GM21576 (cell line): ENCODE measurements around the gene CD244.
A peak's percentile ranks its signal among the peaks of the same experiment; 100 is the strongest.
"Not testable (repeated sequence)": the region's sequence is repeated elsewhere in the genome, so short reads cannot be mapped to it uniquely, and the experiment has no call there.

ENCODE experiments used
- ATAC-seq: cut with Tn5 transposase; IDR thresholded peaks from one replicate; pipeline ENCODE4 v1.9.1; 2021; ENCODE audit warnings: mild to moderate bottlenecking, moderate library complexity; ENCODE audit not compliant: unreplicated experiment

The CD244 gene

GRCh38 chr1:160789051-160789701 lies 73.5 kb downstream of the CD244 start:
- ATAC-seq, result no peak

GRCh38 chr1:160782988-160783765 lies 79.5 kb downstream of the CD244 start:
- not testable (repeated sequence) for ATAC-seq

- ATAC-seq, result peak; percentile 83
Measured at GRCh38 chr1:160781914-160782689, 80.6 kb downstream of the CD244 start.

- ATAC-seq, result no peak
Measured at GRCh38 chr1:160781186-160781766, 81.4 kb downstream of the CD244 start.

- ATAC-seq, result no peak
Measured at GRCh38 chr1:160780398-160780755, 82.3 kb downstream of the CD244 start.
